Measurements from ENCODE around the gene MITF.
A peak's percentile ranks its signal among the peaks of the same experiment; 100 is the strongest.

Gene MITF

DNA sequence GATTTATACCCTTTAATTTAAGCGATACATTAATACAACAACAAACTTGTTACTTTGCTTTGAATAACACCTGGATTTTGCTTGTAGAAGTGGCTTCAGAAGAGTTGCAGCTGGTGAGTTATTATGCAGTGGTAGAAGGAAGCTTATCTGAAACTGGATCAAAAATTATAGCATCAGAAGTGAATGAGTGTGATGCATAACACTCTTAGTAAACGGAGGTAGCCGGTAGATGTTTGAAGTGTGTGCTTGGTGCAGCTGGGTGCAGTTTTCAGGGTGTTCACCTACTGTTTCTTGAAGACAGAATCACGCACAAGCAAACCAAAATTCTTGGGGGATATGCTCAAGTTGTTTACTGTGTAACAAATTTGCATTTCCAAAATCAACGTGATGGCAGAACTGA lies 103.1 kb downstream of the MITF start:
- no peak for DNase-seq

DNA sequence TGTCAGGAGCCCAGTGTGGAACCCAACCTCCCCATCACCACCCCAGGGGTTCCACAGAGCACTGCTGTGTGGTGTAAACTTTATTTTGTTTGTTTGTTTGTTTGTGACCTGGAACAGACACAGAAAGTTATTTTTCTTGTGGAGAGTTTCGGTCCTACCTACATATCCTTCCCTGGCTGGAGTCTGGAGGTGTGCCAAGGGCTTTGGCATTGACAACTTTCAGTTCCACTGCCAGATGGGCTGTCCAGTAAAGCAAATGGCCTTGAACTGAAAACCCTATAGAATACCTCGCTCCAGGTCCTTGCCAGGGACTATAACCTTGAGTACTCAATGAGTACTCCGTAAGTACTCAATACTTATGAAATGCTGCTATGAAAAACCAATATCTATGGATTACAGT lies 103.5 kb downstream of the MITF start:
- DNase-seq, result no peak

DNA sequence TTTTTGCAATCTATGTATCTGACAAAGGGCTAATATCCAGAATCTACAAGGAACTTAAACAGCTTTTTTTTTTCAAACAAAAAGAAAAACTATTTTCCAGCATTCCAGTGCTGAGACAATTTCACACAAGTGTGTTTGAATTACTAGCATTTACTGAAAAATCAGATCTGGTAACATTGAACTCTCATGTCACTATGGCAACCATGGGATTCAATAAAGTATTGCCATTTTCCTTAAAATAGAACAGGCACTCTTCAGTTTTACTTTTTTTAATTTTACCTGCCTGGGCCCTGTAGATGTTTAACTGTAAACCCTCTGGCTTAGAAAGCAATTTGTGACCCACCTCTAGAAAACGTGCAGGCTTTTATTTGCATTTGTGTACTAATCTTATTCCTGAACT lies 105.4 kb downstream of the MITF start:
- DNase-seq, result no peak

DNA sequence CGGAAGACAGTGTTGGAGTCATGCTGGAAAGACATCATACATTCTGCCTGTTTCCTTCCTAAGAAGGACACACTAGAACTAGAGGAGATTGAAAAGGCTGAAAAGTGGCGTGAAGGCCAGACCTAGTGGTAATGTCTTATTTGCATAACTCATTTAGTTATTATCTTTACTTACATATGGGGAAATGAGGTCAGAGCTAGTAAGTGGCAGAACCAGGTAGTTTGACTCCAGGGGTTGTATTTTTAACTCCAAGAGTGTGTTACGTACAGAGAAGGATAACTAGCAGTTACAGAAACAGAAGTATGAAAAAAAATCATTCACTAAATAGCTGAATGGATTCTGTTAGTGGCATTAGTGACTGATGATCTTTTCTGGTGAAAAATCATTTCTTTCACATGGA lies 108.0 kb downstream of the MITF start:
- no peak for DNase-seq

DNA sequence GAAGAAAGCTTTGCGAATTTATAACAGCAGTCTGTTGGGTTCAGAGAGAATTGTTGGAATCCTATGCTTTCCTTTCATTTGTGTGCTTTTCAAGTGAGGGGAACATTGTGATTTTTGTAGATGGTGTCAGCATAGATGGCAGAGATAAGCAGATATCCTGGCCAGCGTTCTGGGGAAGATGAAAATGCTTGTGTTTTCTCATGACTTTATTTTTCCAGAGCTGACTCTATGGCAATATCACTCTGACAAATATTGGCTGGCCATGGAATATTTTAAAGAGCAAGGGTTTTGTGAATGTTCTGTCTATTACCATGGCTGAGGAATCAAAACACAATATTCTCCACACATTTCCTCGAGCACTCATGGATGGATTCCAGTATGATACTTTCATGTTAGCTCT lies 108.8 kb downstream of the MITF start:
- DNase-seq, result no peak

DNA sequence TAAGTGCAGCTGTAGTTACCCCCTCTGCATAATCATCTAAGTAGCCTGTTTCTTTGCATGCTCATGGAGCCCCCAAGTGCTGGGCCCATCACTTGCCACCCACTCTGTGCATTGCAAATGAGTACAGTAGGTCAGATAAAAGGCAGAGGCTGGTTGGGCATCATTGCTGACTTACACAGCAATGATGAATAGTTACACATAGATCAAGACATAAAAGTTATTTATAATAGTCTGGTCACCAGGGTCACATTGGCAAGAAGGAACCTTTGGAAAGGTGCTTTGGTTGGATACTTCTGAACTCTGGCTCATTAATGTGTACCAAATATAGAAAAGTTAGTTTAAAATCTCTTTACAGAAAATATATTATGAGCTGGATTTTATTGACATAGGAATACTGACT lies 111.6 kb downstream of the MITF start:
- no peak for DNase-seq

DNA sequence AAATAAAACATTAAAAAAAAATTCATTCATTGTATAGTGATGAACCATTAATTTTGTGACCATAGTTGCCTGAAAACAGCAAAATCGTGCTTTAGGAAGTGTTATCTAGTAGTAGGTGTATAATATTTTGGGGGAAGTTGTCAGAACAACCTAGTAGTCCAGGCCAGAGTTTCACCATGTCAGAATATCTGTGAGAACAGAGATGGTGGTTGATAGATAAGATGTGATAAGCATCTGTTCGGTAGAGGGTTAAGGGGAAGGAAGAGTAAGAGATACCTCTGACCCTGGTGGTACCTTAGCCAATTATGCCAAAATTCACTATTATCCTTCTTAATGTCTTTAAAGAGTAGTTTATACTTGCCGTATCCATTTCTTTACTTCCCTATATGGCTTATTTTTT lies 113.8 kb downstream of the MITF start:
- no peak for DNase-seq

DNA sequence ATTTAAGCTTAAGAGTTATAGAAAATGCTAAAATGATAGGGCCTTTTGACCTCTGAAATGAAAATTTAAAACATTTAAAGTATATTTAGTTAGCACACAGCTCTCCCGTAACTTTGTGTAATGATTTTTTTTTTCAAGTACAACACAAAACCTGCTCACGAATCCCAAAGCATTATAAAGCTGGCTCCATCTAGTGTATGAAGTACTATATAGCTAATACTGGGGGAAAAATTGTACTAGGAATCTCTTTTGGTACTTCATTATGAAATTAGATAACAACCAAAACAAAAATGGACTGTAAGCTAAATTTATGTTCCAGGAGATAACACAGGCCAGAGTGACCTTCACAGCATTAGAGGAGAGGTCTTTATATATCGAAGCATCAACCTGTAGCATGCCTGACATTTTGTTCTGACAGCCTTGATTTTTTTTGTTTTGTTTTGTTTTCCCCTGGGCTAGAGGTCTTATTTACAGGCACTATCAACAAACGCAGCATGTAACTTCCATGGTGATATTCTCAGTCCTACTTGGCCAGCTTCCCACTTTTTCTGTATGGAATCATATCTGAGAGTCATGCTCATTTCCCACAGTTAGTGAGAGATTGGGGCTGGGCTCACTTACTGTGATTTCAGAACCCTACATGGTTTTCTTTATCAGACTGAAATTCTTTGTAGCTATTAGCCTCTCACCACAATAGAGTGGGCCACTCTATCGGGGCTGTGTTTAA lies 116.3 kb downstream of the MITF start:
- peak; percentile 41 for DNase-seq

DNA sequence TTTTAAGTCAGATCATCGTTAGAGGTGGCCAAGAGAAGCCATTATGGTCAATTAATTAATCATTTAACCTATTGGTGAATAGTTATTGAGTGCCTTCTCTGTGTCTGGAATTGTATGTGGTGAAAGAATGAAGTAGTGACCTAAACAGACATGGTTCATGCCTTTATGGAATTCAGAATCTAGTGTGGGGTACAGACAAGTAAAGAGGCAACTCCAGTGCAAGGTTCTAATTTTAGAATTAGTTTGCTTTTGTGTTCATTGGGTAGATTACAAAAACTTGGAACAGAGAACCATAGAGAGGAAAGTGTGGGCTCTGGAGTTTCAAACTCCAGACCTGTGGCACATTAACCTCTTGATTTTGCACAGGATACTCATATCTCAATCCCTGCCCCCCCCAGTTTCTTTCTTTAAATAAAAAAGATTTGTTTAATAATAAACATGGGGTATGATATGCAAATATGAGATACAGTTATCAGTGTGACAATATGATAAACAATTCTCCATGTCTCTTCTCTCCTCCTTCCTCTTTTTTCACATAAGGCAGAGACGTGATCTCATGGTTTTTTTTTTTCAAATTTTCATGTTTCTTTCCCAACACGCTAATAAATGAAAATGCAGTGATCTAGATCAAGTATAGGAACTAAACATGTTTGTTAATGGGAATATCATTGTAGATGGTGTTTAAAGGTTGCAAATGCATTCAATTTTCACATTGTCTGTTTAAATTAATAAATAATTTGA lies 117.9 kb downstream of the MITF start:
- no peak for DNase-seq

DNA sequence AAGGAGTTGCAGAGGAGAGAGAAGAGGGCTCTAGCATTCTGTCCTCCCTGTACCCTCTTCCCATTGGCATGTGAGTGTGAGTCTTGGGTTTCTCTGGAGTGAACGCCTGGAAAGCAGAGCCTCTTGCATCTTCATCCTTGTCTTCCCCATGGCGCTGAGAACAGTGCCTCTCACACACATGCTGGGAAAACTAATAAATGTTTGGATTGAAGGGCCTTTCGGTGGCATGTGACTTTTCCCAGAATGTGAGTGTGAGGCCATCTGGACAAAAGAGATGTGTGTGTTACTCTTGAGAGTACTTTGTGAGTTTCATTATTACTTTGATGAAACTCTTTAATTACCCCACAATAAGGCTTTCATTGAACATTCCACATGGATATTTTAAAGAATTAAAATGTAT lies 122.3 kb downstream of the MITF start:
- no peak for DNase-seq

DNA sequence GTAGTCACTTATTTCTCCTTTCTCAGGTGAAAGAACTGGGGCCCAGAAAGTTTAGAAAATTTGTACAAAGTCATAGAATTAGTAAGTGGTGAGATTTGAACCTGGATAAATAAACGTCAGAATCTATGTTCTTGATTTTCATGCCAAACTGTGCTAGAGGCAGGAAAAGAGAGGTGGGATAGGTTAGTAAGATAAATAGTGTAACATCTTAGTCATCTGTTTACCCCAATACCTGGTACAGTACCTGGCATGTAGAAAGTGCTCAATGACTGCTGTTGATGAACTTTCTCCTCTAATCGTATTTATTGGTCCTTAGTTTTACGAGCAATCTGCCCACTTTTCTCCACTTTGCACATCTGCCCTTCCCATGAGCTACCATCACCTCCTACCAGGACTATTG lies 124.9 kb downstream of the MITF start:
- DNase-seq, result no peak

DNA sequence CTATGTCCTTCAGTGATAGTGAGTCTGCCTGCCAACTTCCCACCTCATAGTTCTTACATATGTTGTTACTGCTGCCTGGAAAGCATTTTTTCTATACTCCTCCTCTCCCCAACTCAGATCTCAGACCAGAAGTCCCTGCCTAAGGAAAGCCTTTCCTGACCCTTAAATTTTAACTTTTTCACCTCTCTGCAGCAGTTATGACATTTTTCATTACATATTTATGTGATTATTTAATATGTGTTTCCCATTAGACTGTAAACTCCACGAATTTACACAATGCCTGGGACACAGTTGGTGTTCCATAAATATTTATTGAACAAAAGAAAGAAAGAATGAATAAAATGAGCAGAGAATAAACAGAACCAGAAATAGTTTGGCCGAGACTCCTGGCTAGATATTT lies 125.5 kb downstream of the MITF start:
- no peak for DNase-seq

DNA sequence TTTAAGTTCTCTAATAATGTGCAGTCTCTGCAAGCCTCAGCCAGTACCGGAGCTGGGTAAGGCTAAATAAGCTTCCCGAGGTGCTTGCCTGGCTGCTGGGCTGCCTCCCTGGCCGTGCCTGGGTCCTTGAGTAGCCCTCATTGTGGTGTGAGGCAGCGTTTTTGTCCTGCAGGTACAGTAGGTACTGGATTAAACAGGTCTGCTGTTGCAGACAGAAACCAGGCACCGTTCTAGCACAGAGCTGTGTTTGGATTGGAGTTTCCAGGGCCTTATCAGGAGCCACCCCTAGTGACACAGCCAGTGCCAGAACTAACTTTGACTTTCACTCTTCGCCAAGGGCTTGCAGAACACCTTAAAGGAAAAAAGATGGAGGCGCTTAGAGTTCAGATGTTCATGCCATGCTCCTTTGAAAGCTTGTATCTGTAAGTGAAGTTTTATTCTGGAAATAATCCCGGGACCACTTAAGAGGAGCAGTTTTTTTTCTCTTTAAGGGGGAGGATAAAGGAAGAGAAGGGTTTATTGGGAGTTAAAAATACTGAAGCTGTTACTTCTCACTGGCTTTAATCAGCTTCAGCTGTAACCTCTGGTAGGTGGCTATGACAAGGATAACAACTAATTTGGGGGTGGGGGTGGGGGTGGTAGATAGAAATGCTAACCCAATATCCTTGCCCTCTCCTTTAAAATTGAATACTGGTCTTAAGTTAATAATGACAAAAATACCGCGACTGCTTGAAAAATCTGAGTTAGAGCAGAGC lies 126.8 kb downstream of the MITF start:
- no peak for DNase-seq

DNA sequence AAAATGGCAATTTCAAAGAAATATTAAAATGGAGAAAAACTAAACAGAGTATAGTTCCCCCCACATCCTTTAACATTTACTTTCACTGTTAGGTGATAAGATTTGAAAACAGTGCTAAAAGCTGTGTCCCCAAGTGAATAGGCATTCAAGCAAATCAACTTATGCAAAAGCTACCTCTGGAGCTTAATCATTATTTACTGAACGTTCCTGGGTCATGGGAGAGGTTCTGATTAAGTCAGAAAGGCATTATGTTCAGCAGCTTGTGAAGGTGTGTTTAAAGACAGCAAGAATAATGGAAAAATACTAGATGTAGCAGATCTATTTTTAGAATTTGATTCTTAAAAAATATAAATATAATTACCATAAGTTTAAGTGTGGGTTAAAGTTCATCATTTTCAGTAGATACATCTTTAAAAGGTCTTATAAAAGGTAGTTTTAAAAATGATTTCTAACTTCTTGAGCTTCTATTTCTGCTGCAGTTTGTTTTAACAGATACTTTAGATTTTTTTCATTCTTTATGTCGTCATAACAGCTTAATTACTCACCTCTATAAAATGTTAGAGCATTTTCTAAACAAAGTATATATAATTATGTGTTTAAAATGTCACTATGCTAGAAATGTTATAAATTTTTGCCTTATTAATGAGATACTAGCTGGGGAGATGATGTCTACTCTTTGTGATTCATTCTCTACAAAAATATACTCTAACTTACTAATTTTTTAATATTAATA lies 127.9 kb downstream of the MITF start:
- peak; percentile 49 for DNase-seq

DNA sequence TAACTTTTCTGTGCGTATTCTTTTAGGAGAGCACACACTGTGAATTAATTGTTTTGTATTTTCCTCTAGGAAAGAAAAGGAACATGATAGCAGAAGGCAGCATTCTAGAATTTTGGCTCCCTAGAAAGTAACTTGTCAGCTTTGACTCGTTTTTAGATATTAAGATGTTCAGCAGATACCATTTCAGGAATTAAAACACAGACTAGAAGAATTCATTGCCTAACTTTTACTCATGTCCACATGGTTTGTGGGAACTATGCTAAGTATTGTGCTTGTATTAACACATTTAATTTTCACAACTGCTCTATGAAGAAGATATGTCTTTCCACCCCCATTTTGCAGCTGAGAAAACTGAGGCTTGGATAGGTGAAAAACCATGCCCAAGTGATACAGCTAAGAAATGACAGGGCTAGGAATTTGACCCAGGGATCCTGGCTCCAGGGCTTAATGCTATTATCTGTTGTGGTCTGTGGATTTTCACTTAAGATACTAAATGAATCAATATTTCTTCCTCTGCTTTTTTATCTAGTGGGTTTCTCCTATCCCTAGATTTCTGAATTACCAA lies 128.8 kb downstream of the MITF start:
- peak; percentile 34 for DNase-seq

DNA sequence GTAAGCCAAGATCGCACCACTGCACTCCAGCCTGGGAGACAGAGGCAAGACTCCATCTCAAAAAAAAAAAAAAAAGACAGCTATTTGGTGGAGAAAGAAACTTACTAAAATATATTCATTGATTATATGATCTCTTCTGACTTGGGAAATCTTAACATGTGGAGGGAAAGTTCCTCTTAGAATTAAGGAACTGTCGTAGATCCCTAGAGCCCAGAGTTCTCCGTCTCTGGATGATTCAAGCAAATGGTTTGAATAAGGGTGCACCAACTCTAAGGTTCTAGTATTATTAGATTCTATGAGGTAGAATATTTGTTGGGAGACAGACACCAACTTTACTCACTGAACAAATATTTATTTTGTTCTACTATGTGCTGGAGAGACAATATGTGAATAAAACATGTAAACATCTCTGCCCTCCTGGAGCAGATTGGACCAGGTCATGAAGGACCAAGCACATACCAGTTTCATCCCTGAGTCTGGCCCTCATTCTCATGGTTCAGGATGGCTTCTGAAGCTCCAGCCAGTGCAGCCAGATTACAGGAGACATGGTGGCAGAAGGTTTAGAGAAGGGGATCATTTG lies 129.7 kb downstream of the MITF start:
- no peak for DNase-seq

DNA sequence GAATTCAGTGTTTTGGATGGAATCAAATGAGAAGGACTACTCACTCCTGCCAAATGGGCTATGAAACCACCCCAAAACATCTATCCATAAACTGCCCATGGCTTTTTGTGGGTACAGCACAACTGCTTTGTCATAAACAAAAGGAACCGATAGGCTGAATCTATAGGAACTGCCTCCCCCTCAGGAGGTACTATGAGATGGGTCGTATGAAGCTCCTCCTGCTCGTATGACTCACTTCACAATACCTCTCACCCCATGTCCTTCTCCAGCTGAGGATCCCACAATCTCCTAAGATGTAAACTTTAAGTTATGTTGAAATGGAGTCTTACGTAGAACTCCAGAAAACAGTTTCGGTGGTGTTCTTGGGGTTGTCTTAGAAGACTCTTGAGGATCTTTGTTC lies 130.4 kb downstream of the MITF start:
- DNase-seq, result peak; percentile 54

DNA sequence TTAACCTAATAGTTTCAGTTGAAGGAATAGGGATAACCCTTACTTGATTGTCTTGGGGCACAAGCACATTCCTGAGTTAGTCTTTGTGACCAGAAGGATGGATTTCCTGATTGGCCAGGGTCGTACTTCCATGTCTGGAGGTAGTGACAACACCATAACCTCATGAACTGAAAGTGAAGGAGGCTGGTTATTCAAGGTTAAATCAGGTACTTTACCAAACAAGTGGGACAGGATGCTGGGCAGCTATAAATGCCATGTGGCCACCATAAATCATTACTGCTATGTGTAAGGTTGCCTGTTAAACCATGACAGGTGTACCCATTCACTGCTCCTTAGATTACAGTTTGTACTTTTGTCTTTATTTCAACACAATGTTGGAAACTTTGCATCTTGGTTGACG lies 132.0 kb downstream of the MITF start:
- no peak for DNase-seq

DNA sequence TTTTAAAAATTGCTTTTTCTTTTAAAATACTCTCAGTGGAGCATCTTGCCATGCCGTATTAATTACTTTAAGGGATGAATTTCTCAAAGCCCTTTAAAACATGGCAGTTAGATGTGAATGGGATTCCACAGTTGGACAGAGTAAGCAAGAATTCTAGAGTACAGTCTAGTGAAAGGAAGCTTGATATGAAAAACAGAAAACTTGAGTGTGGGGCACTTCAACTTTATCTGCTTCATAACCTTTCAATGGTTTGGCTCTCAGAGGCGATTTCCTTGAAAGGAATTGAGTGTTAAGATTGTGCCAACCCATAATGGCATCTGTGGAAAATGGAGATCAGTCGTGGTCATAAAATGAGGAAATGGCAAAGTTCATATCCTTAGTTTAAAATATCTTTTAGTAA lies 132.6 kb downstream of the MITF start:
- no peak for DNase-seq

DNA sequence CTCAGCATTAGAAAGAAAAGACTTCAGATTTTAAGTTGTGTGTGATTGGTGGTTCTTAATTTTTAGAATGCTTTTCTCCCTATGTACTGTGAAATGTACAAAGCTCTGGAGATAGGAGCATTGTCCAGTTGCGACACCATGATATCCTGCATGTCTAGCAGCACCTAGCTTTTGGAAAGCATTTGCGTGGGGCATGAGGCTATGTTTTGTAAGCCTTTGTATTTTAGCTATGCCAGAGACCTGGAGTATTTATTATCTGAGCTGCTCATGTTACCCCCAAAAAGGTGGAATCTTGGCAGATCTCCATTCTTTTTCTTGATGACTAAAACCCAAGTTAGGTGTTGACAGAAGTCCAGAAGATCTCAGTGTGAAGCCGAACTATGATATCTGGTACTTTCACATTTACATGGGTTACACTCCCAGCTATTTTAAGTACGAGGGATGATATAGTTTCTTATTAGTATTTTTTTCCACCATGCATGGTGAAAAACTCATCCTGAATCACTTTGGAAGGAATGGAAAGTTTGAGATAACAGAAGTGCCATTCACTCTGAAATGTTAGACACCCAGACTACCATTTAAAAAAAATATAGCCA lies 133.6 kb downstream of the MITF start:
- no peak for DNase-seq

DNA sequence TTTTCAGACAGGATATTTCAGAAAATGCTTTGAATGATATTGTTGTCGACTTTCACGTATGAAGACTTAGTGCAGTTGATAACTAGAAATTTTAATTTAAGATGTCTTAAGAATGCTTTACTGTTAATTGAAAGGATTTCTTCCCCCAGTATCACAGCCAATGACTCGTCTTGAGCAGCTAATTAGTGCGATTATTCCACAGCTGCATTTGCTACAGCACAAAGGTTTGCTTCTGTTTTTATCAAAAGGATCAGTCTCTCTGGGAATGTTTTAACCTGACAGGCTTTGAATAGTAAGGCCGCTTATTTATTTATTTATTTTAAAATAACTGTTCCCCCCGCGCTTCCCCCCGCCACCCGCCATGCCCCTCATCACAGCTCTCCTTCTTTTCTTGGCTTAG lies 136.8 kb downstream of the MITF start:
- no peak for DNase-seq

DNA sequence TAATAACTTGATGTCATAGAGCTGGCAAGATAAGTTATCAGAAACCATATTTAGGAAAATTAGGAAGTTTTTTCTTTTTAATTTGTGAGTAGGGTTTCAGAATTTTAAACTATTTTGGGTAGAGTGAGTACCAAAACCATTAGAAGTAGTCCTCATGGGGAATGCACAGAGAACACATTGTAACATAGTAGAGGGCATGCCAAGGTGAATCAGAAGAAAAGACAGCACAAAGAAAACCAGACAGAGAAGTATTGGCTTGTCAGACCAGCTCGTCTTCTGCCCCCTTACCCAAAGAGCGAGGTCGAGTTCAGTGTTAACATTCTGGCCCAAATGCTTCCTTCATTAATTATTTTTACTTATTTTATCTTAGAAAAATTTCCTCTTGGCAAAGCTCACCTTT lies 139.0 kb downstream of the MITF start:
- DNase-seq, result no peak

Data from fibroblast of skin of back (primary cell).